Heart right ventricle (tissue), 16 donors: ENCODE data around the gene SLC1A3. TPM values are rescaled to one million over a fixed set of nuclear protein-coding genes. Genes with fewer than 3 reads are reported as not detected.

ENCODE experiments used
- ATAC-seq, 8 donors: fragments of 200-7000 bp; cut with Tn5 transposase; one replicate each; pipeline ENCODE4 v1.9.1; 2020; ENCODE audit warnings: mild to moderate bottlenecking in 8 of 8, moderate library complexity in 8 of 8, moderate number of reproducible peaks in 1 of 8
- DNase-seq, 2 donors: peaks; one replicate each; pipeline ENCODE4 v3.0.0-alpha.2; 2020
- H3K27ac ChIP-seq, 10 donors: fragments of 200-600 bp; sonication (generic) in 2 of 10; one replicate each; pipeline versions ENCODE4 v1.5.0 to v1.8.0; 2020 to 2022; ENCODE audit warnings: mild to moderate bottlenecking in 3 of 10
- H3K27me3 ChIP-seq, 7 donors: fragments of 200-600 bp; one replicate each; pipeline ENCODE4 v1.8.0; 2021 to 2022; ENCODE audit warnings: mild to moderate bottlenecking in 2 of 7
- H3K36me3 ChIP-seq, 9 donors: fragments of 200-600 bp; sonication (generic) in 1 of 9; one replicate each; pipeline versions ENCODE4 v1.5.0 to v1.8.0; 2020 to 2022; ENCODE audit warnings: mild to moderate bottlenecking in 2 of 9
- H3K4me1 ChIP-seq, 9 donors: fragments of 200-600 bp; sonication (generic) in 1 of 9; one replicate each; pipeline versions ENCODE4 v1.5.0 to v1.8.0; 2020 to 2022; ENCODE audit warnings: mild to moderate bottlenecking in 4 of 9
- H3K4me3 ChIP-seq, 10 donors: fragments of 200-600 bp; sonication (generic) in 2 of 10; one replicate each; pipeline versions ENCODE4 v1.5.0 to v1.8.0; 2020 to 2022; ENCODE audit warnings: mild to moderate bottlenecking in 7 of 10, moderate library complexity in 2 of 10
- H3K9me3 ChIP-seq, 11 donors: fragments of 200-600 bp in 10 of 11; sonication (generic) in 2 of 11; one replicate each; pipeline versions ENCODE4 v1.5.0 to v1.8.0; 2013 to 2022; ENCODE audit warnings: mild to moderate bottlenecking in 2 of 11, control low read depth in 1 of 11, moderate library complexity in 1 of 11
- WGBS, 2 donors: extraction: QIAGEN DNeasy Blood & Tissue Kit; methylation state at CpG; one replicate each; pipeline ENCODE4 v1.1.7; 2013; ENCODE audit warnings: inconsistent platforms in 1 of 2; 5-methylcytosine and 5-hydroxymethylcytosine counted together
- intact Hi-C, 10 donors: fragments of 100-400 bp; cut with DNase I; formaldehyde crosslinking; loops; one replicate each; pipeline versions ENCODE4 v1.11.1 to v1.14.2; 2022
- polyA plus RNA-seq, 2 donors: library from polyadenylated mRNA; stranded (reverse); fragments of 200-250 nt; gene quantifications; one replicate each; pipeline ENCODE4 v1.2.3, GENCODE V29; 2013
- total RNA-seq, 10 donors: library from RNA; stranded (reverse); fragmentation: NEBNext Ultra II Directional in 3 of 10; extraction: Animal tissue kit (Norgen Biotek cat#: 25700) in 3 of 10; gene quantifications; one replicate each; pipeline versions ENCODE4 v1.2.1 to v1.2.4, GENCODE V29; 2021 to 2023
- TF ChIP-seq, protein P1 (sequence below), 9 donors: fragments of 200-600 bp; sonication (generic) in 2 of 9; IDR thresholded peaks; one replicate each; pipeline versions ENCODE4 v1.5.0 to v1.8.0; 2021 to 2022; ENCODE audit warnings: antibody characterized with exemption in 9 of 9, mild to moderate bottlenecking in 5 of 9, moderate library complexity in 1 of 9
- donor health status: Arrhythmogenic right ventricular cardiomyopathy.
- donor health status: ischemic (EF 13 %, LVEDD 7.1; RV severe dilation, severe dysfunction).
- donor health status: healthy with polysubstance abuse.
- donor health status: DM: no; HTN: yes; CAD: no.
- donor health status: DM: no; HTN: no; CAD: no.
- donor health status: ischemic (EF 25% LVEDD 6.9; RV normal size, moderate dysfunction).
- donor health status: ischemic (EF 25% LVEDD 5.7; RV mildly dilated, moderate dysfunction).
- donor health status: healthy.
- donor health status: DM: yes; HTN: yes; CAD: no.
- donor health status: Ischemic cardiomyopathy.
- donor health status: ischemic (EF 35%, LVEDD 5.7; RV mildly dilated, moderate dysfunction).
- donor health status: nonischemic (EF 11% LVEDD 7.7; RV severe dilation, severe dysfunction).
- donor health status: DM: yes; HTN: yes; CAD: no.
- donor health status: PGD.
- donor health status: ischemic (EF 29% LVEDD 5.4; RV normal size, mild dysfunction).
- donor health status: nonischemic (EF 23%, LVEDD 6.1; RV moderate dilation, normal function).

Gene SLC1A3
- total and polyA plus RNA-seq, 12 donors = 39.5 to 83.6 (median 58.5) TPM

DNA sequence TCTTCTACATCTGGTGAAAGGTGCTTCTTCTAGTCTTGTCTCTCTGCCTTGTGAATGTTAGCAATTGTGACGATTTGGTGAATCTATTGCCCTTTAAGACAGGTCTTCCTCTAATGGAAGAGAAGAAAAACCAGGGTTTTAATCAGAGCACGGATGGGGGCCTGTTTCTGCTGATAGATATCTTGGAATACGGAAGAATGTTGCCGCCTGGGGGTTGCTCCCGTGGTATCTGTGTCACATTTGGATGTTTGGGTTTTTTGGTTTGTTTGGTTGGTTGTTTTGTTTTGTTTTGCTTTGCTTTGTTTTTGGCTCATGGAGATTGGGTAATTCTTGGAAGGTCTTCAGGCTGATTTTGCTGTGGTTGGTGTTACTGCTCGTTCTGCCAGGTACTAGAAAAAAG is 9.7 kb upstream of the SLC1A3 start:
- Histone ChIP-seq H3K4me1 (peaks cover 0 to 8% (median 0%) of the 10 kb centered on the region in 9 donors), H3K36me3 (no peaks in the 10 kb centered on the region), H3K27ac (no peak overlapping the region), H3K9me3 (no peaks in the 10 kb centered on the region), H3K27me3 (no peaks in the 10 kb centered on the region), H3K4me3 (no peak overlapping the region)
- TF ChIP-seq, protein P1, sequence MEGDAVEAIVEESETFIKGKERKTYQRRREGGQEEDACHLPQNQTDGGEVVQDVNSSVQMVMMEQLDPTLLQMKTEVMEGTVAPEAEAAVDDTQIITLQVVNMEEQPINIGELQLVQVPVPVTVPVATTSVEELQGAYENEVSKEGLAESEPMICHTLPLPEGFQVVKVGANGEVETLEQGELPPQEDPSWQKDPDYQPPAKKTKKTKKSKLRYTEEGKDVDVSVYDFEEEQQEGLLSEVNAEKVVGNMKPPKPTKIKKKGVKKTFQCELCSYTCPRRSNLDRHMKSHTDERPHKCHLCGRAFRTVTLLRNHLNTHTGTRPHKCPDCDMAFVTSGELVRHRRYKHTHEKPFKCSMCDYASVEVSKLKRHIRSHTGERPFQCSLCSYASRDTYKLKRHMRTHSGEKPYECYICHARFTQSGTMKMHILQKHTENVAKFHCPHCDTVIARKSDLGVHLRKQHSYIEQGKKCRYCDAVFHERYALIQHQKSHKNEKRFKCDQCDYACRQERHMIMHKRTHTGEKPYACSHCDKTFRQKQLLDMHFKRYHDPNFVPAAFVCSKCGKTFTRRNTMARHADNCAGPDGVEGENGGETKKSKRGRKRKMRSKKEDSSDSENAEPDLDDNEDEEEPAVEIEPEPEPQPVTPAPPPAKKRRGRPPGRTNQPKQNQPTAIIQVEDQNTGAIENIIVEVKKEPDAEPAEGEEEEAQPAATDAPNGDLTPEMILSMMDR (IDR thresholded peaks at IDR 0.05) = no peak
- intact Hi-C loops = no loop called here
- DNase-seq = no peak
- 73 to 82% methylated on average over 6 of the region's 6 CpGs for WGBS, 2 donors
- ATAC-seq = no peak

DNA sequence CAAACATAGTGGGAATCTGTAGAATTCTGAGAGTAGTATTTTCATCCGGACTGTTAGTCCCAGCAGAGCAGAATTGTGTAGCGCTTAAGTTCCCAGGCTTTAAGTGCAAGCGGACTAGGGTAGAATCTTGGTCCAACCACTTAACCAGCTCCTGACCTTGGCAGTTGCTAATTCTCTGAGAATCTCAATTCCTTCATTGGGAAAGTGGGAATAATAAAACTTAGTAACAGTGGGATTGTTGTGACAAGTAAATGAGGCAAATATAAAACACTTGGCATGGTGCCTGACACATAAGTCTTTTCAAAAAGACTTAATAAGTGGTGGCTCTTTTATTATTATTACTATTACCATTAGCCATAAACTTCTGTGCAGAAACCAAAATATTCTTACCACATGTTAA is 8.4 kb upstream of the SLC1A3 start:
- Histone ChIP-seq H3K27me3 (no peaks in the 10 kb centered on the region), H3K4me1 (peaks cover 0 to 8% (median 0%) of the 10 kb centered on the region in 9 donors), H3K9me3 (no peaks in the 10 kb centered on the region), H3K36me3 (no peaks in the 10 kb centered on the region), H3K27ac (no peak overlapping the region), H3K4me3 (no peak overlapping the region)
- intact Hi-C loops = no loop called here
- ATAC-seq = no peak
- 75 to 77% methylated on average over 3 of the region's 3 CpGs for WGBS, 2 donors
- TF ChIP-seq, protein P1 (IDR thresholded peaks at IDR 0.05) = no peak
- DNase-seq = no peak

DNA sequence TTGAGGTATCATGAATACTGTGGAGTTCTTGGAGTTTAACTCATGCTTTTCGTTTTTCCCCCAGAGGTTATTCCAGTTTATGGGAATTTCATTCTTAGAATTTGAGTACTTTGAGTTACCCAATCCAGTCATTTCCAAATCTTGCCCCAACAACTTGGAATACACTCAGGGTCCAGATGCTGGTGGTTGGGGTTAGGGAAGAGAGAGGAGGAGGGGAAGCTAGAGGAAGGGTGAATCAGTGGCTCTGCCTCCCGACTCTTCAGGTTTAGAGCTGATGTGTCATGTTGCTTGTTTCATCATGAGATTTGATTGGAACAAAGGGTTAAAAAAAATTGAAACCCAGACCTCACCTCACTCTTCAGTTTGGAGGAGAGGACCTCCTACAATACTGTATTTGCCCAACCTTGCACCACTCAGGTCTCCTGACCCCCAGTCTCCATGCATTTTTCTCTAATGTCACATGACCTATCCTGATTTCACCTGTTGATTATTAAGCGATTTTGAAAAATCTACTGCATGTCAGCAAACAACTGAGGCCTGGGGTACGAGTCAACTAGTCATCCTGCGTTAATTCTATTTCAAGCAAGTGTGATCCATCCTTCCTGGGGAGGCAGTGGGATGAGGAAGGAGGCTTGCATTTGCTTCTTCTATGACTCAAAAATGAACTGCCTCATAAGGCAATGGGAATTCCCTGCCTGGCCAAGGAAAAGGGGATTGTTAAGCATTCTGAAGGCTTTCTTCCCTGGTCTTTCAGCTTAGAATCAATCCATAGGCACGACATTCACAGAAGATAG is 6.2 kb upstream of the SLC1A3 start:
- DNase-seq (no peak), ATAC-seq (no peak)
- WGBS, 2 donors = 73 to 75% methylated on average over 6 of the region's 6 CpGs
- intact Hi-C loops = loop anchor here in 5 of 10 donors (5.0 to 10.0 kb wide), 2 partner anchors 185 to 552 kb away; no protein-coding TSS in a partner anchor
- no peak overlapping the region for H3K27ac ChIP-seq
- peaks cover 0 to 7% (median 0%) of the 10 kb centered on the region in 7 donors for H3K27me3 ChIP-seq
- peaks cover 0 to 3% (median 0%) of the 10 kb centered on the region in 9 donors for H3K4me1 ChIP-seq
- no peaks in the 10 kb centered on the region for H3K36me3 ChIP-seq
- TF ChIP-seq, protein P1 (IDR thresholded peaks at IDR 0.05) = no peak
- H3K4me3 ChIP-seq = no peak overlapping the region
- no peaks in the 10 kb centered on the region for H3K9me3 ChIP-seq

DNA sequence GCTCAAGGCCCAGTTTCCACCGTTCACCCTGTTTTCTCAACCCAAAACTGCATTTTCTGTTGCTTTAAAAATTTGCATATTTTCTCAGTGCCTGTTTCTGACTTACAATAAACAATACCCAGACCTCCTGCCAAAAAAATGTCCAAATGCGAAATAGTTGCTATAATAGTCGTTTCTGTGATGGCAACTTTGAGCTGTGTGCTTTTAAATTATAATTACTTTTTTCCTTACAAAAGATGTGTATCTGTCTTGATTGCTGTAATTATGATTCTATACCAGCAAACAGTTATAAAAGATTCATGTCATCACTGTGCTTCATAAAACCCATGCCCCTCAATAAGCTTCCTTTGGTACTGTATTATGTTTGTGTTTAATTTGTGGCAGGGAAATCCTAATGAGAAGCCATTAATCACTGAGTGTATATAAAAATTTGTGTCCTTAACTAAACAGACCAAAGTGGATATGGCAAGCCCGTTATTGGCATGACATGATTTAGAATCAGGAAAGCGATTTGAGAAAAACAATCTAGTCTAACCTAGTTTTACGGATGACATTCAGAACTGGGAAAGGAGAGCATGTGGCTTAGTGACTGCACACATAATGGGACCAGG is 5.4 kb upstream of the SLC1A3 start:
- Histone ChIP-seq H3K9me3 (no peaks in the 10 kb centered on the region), H3K27me3 (peaks cover 0 to 9% (median 0%) of the 10 kb centered on the region in 7 donors), H3K27ac (no peak overlapping the region), H3K4me3 (no peak overlapping the region), H3K4me1 (peaks cover 0 to 9% (median 0%) of the 10 kb centered on the region in 9 donors), H3K36me3 (no peaks in the 10 kb centered on the region)
- TF ChIP-seq, protein P1 (IDR thresholded peaks at IDR 0.05) = no peak
- ATAC-seq (no peak), DNase-seq (no peak)
- 64 to 72% methylated on average over 6 of the region's 6 CpGs for WGBS, 2 donors
- intact Hi-C loops = loop anchor here in 5 of 10 donors (5.0 to 10.0 kb wide), 2 partner anchors 186 to 551 kb away; no protein-coding TSS in a partner anchor
